HCT116 (cell line): ENCODE results near the gene SMAGP. TPM values are rescaled to one million over a fixed set of nuclear protein-coding genes. Genes with fewer than 3 reads are reported as not detected.

ENCODE experiments used
- ATAC-seq: fragments of 200-7000 bp; cut with Tn5 transposase; 2 replicates; pipeline ENCODE4 v1.9.1; 2020; ENCODE audit warnings: mild to moderate bottlenecking, moderate library complexity
- BruUV-seq: library from RNA; stranded (reverse); fragments of 400-500 nt; replicated peaks from 2 replicates; lab custom pipeline; 2021; lab: Mats Ljungman, UMichigan
- CTCF ChIA-PET: fragments of 300-600 bp; sonication (Branson Sonifier 250); formaldehyde crosslinking; loops from one replicate; lab custom pipeline; 2021; ENCODE audit warnings: antibody characterized with exemption; lab: Charles Lee
- POLR2A ChIA-PET: fragments of 300-600, 350-600 bp; sonication (Branson Sonifier 250); formaldehyde crosslinking; loops from one replicate; lab custom pipeline; 2021; ENCODE audit warnings: antibody characterized with exemption; lab: Charles Lee
- RAD21 ChIA-PET, 2 experiments: fragments of 300-600 bp; sonication (Branson Sonifier 250); formaldehyde crosslinking; loops; one replicate each; lab custom pipeline; 2023; ENCODE audit warnings: low total read pairs in 2 of 2; ENCODE audit not compliant: uncharacterized antibody in 2 of 2, unreplicated experiment in 2 of 2, low non-redundant PET in 1 of 2; lab: Charles Lee
- DNase-seq: peaks from one replicate; pipeline ENCODE4 v3.0.0-alpha.2; 2010; ENCODE audit warnings: low read depth, low spot score
- H2AFZ ChIP-seq: fragments of 200-600 bp; shearing (Covaris generic), sonication (generic); 2 replicates; pipeline ENCODE4 v1.6.1; 2017; ENCODE audit warnings: low read depth, mixed run types, mixed read lengths, antibody characterized with exemption, low read length; ENCODE audit not compliant: poor library complexity, severe bottlenecking
- H3K27ac ChIP-seq: 2 replicates; pipeline ENCODE4 v1.5.1; 2012; ENCODE audit warnings: low read depth, low read length
- H3K27me3 ChIP-seq: fragments of 200-600 bp; sonication (generic); 2 replicates; pipeline ENCODE4 v1.6.1; 2016; ENCODE audit warnings: mixed run types, low read length, mixed read lengths; ENCODE audit not compliant: insufficient read depth
- H3K36me3 ChIP-seq, 2 experiments: fragments of 200-500 bp in 1 of 2; fragments of 200-600 bp in 1 of 2; sonication (Bioruptor generic) in 1 of 2; sonication (generic) in 1 of 2; 2 replicates each; pipeline versions ENCODE4 v1.5.1 to v1.6.1; 2014 to 2016; ENCODE audit warnings: low read length in 2 of 2, inconsistent platforms in 1 of 2, mixed read lengths in 1 of 2, mixed run types in 1 of 2; ENCODE audit not compliant: insufficient read depth in 2 of 2, control insufficient read depth in 1 of 2
- H3K4me1 ChIP-seq, 2 experiments: fragments of 200-600 bp in 1 of 2; sonication (generic) in 1 of 2; 2 replicates each; pipeline versions ENCODE4 v1.5.1 to v1.6.1; 2012 to 2017; ENCODE audit warnings: low read length in 2 of 2, inconsistent platforms in 1 of 2, mild to moderate bottlenecking in 1 of 2, mixed read lengths in 1 of 2, mixed run types in 1 of 2, moderate library complexity in 1 of 2; ENCODE audit not compliant: insufficient read depth in 2 of 2, control insufficient read depth in 1 of 2
- H3K4me2 ChIP-seq: fragments of 200-600 bp; sonication (generic); 2 replicates; pipeline ENCODE4 v1.6.1; 2017; ENCODE audit warnings: mixed run types, low read length, mixed read lengths
- H3K4me3 ChIP-seq, 2 experiments: fragments of 200-600 bp in 1 of 2; sonication (generic) in 1 of 2; replicated peaks in 1 of 2; 2 replicates each; pipeline ENCODE4 v1.5.1; 2011 to 2016; ENCODE audit warnings: low read length in 2 of 2, control low read depth in 1 of 2, low read depth in 1 of 2, mild to moderate bottlenecking in 1 of 2, mixed read lengths in 1 of 2, mixed run types in 1 of 2
- H3K79me2 ChIP-seq: fragments of 200-600 bp; sonication (generic); 2 replicates; pipeline ENCODE4 v1.6.1; 2017; ENCODE audit warnings: mild to moderate bottlenecking, mixed run types, low read length, moderate library complexity, mixed read lengths; ENCODE audit not compliant: insufficient read depth
- H3K9ac ChIP-seq: fragments of 200-600 bp; sonication (generic); 2 replicates; pipeline ENCODE4 v1.6.1; 2016; ENCODE audit warnings: low read length, mixed read lengths
- H3K9me2 ChIP-seq: fragments of 200-600 bp; sonication (generic), shearing (Covaris generic); 2 replicates; pipeline ENCODE4 v1.6.1; 2017; ENCODE audit warnings: mixed run types, mild to moderate bottlenecking, moderate library complexity; ENCODE audit not compliant: insufficient read depth
- H3K9me3 ChIP-seq, 2 experiments: fragments of 200-500 bp in 1 of 2; fragments of 200-600 bp in 1 of 2; sonication (Bioruptor generic) in 1 of 2; sonication (generic) in 1 of 2; 2 replicates each; pipeline ENCODE4 v1.6.1; 2014 to 2017; ENCODE audit warnings: low read length in 2 of 2, mixed read lengths in 2 of 2, inconsistent platforms in 1 of 2, low read depth in 1 of 2, mild to moderate bottlenecking in 1 of 2, mixed run types in 1 of 2, moderate library complexity in 1 of 2; ENCODE audit not compliant: control insufficient read depth in 1 of 2, insufficient read depth in 1 of 2
- H4K20me1 ChIP-seq: fragments of 200-600 bp; sonication (generic), shearing (Covaris generic); 2 replicates; pipeline ENCODE4 v1.6.1; 2017; ENCODE audit warnings: mixed run types, mild to moderate bottlenecking, moderate library complexity; ENCODE audit not compliant: insufficient read depth
- ATF3 ChIP-seq: IDR thresholded peaks from 2 replicates; pipeline ENCODE4 v1.6.1; 2012
- CBX3 ChIP-seq: IDR thresholded peaks from 2 replicates; pipeline ENCODE4 v1.6.1; 2012; ENCODE audit warnings: low read depth
- CEBPB ChIP-seq: IDR thresholded peaks from 2 replicates; pipeline ENCODE4 v1.6.1; 2012; ENCODE audit warnings: low read depth
- EZH2 ChIP-seq: fragments of 200-600 bp; sonication (generic); IDR thresholded peaks from 2 replicates; pipeline ENCODE4 v1.6.1; 2017; ENCODE audit warnings: antibody characterized with exemption, mixed run types
- EZH2phosphoT487 ChIP-seq: fragments of 200-600 bp; IDR thresholded peaks from 2 replicates; pipeline ENCODE4 v1.6.1; 2018; ENCODE audit warnings: antibody characterized with exemption, borderline replicate concordance
- FOSL1 ChIP-seq: IDR thresholded peaks from 2 replicates; pipeline ENCODE4 v1.6.1; 2012; ENCODE audit warnings: low read depth
- POLR2A ChIP-seq: IDR thresholded peaks from 2 replicates; pipeline ENCODE4 v1.7.0; 2011; ENCODE audit warnings: borderline replicate concordance; ENCODE audit not compliant: insufficient read depth, insufficient read length; ENCODE audit errors: extremely low read depth
- POLR2AphosphoS5 ChIP-seq: IDR thresholded peaks from 2 replicates; pipeline ENCODE4 v1.6.1; 2011; ENCODE audit warnings: mild to moderate bottlenecking, low read depth, low read length, moderate library complexity
- RAD21 ChIP-seq: IDR thresholded peaks from 2 replicates; pipeline ENCODE4 v1.6.1; 2012; ENCODE audit warnings: low read depth, mild to moderate bottlenecking
- SIN3A ChIP-seq: IDR thresholded peaks from 2 replicates; pipeline ENCODE4 v1.6.1; 2012; ENCODE audit warnings: low read depth
- SP1 ChIP-seq: IDR thresholded peaks from 2 replicates; pipeline ENCODE4 v1.6.1; 2012; ENCODE audit warnings: low read depth
- TCF7L2 ChIP-seq: IDR thresholded peaks from 2 replicates; pipeline ENCODE4 v1.7.0; 2011; ENCODE audit warnings: borderline replicate concordance, inconsistent platforms; ENCODE audit not compliant: insufficient read depth, insufficient read length; ENCODE audit errors: extremely low read depth
- ZBTB33 ChIP-seq: IDR thresholded peaks from 2 replicates; pipeline ENCODE4 v1.6.1; 2011; ENCODE audit warnings: mild to moderate bottlenecking, low read length, moderate library complexity; ENCODE audit not compliant: insufficient replicate concordance; ENCODE audit errors: extremely low read depth
- ZNF274 ChIP-seq: fragments of 200-500 bp; sonication (Bioruptor generic); IDR thresholded peaks from 2 replicates; pipeline ENCODE4 v1.6.1; 2014; ENCODE audit warnings: mild to moderate bottlenecking, low read depth, low read length, inconsistent platforms
- intact Hi-C: fragments of 100-400 bp; cut with micrococcal nuclease; formaldehyde crosslinking; loops from 2 replicates; pipeline ENCODE4 v1.10.0; 2022
- total RNA-seq: library from RNA; stranded (reverse); gene quantifications from one replicate; pipeline ENCODE4 v1.2.1, GENCODE V29; 2021; ENCODE audit not compliant: unreplicated experiment
- TF ChIP-seq, protein P1 (sequence below): IDR thresholded peaks from 2 replicates; pipeline ENCODE4 v1.6.1; 2012; ENCODE audit warnings: low read depth
- TF ChIP-seq, protein P2 (sequence below): IDR thresholded peaks from 2 replicates; pipeline ENCODE4 v1.6.1; 2012

The SMAGP gene
- total RNA-seq, 1 experiment from 2014 or later, result 39.9 TPM

GRCh38 chr12:51247523-51248206 lies 22.6 kb downstream of the SMAGP start:
- Histone ChIP-seq H3K4me2 (no peak overlapping the region), H4K20me1 (no peaks in the 10 kb centered on the region; the same call in 1 of the 2 replicates), H3K9me2 (no peaks in the 10 kb centered on the region), H3K4me3 (no peak overlapping the region), H3K27me3 (no peaks in the 10 kb centered on the region), H2AFZ (no peak overlapping the region), H3K27ac (no peak overlapping the region), H3K79me2 (peaks cover 9% of the 10 kb centered on the region), H3K4me1 (peaks cover 0 to 6% of the 10 kb centered on the region in 2 experiments; a peak in 1 of 4 replicates), H3K9me3 (no peaks in the 10 kb centered on the region), H3K9ac (no peak overlapping the region), H3K36me3 (peaks cover 19 to 24% of the 10 kb centered on the region in 2 experiments)
- BruUV-seq, result no TSS peak
- TF ChIP-seq EZH2 (no peak), RAD21 (no peak), ZNF274 (no peak), FOSL1 (no peak), CEBPB (no peak), POLR2A (no peak), CBX3 (no peak), EZH2phosphoT487 (no peak), POLR2AphosphoS5 (no peak), SP1 (no peak), ATF3 (no peak), SIN3A (no peak), TCF7L2 (no peak), ZBTB33 (no peak)
- TF ChIP-seq, protein P1, sequence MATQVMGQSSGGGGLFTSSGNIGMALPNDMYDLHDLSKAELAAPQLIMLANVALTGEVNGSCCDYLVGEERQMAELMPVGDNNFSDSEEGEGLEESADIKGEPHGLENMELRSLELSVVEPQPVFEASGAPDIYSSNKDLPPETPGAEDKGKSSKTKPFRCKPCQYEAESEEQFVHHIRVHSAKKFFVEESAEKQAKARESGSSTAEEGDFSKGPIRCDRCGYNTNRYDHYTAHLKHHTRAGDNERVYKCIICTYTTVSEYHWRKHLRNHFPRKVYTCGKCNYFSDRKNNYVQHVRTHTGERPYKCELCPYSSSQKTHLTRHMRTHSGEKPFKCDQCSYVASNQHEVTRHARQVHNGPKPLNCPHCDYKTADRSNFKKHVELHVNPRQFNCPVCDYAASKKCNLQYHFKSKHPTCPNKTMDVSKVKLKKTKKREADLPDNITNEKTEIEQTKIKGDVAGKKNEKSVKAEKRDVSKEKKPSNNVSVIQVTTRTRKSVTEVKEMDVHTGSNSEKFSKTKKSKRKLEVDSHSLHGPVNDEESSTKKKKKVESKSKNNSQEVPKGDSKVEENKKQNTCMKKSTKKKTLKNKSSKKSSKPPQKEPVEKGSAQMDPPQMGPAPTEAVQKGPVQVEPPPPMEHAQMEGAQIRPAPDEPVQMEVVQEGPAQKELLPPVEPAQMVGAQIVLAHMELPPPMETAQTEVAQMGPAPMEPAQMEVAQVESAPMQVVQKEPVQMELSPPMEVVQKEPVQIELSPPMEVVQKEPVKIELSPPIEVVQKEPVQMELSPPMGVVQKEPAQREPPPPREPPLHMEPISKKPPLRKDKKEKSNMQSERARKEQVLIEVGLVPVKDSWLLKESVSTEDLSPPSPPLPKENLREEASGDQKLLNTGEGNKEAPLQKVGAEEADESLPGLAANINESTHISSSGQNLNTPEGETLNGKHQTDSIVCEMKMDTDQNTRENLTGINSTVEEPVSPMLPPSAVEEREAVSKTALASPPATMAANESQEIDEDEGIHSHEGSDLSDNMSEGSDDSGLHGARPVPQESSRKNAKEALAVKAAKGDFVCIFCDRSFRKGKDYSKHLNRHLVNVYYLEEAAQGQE, result no peak
- TF ChIP-seq, protein P2, sequence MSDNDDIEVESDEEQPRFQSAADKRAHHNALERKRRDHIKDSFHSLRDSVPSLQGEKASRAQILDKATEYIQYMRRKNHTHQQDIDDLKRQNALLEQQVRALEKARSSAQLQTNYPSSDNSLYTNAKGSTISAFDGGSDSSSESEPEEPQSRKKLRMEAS, result no peak
- no peak for ATAC-seq
- POLR2A ChIA-PET, result no interaction called here
- intact Hi-C loops, result no loop called here
- CTCF ChIA-PET, result no interaction called here
- no peak for DNase-seq
- RAD21 ChIA-PET, result no interaction called here
